OCI-LY7 (cell line): ENCODE results near the gene SCLT1.

Experiments
- CTCF ChIP-seq: fragments of 200-600 bp; sonication (generic); conservative IDR thresholded peaks from 2 replicates; pipeline ENCODE4 v1.5.1; 2014; ENCODE audit warnings: mild to moderate bottlenecking, antibody characterized with exemption, low read length, moderate library complexity, mixed read lengths
- EZH2phosphoT487 ChIP-seq: fragments of 200-600 bp; sonication (generic); IDR thresholded peaks from 2 replicates; pipeline ENCODE4 v1.6.1; 2018; ENCODE audit warnings: low read depth, borderline replicate concordance, mild to moderate bottlenecking, mixed run types, antibody characterized with exemption, low read length, moderate library complexity, mixed read lengths

DNA sequence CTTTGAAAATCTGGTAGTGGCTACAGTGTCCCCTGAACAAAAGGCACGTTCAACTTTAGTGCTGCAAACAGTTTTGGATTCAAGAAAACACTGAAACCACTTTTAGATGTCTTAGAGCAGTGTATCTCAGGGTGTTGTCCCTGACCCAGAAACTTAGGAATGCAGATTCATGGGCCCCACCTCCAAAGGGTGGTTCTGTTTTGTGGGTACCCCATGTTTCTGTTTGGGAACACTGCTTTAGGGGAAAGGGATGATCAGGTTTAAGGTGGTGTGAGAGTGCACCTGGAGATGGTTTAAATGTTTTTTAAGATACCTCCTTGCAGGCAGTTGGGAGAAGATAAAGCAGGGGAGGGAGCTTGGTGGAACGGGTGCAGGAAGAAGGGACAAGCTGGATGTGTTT is 228.2 kb downstream of the SCLT1 start:
- no peak for TF ChIP-seq CTCF
- no peak for TF ChIP-seq EZH2phosphoT487
